Activated CD4-positive, CD25-positive, alpha-beta regulatory T cell treated with anti-CD3 and anti-CD28 coated beads, Interleukin-2, amount 50 U/mL, for 16 hours (primary cell): Measurements from ENCODE around the gene SV2C.
A peak's percentile ranks its signal among the peaks of the same experiment; 100 is the strongest.

Experiments
- DNase-seq: peaks from one replicate; pipeline ENCODE4 v3.0.0-alpha.2; 2020; ENCODE audit warnings: low read depth, low spot score

SV2C gene

GRCh38 chr5:76165711-76166374 is 82.7 kb downstream of the SV2C start:
- DNase-seq: no peak

- DNase-seq: no peak
Measured at GRCh38 chr5:76166886-76167576, 83.8 kb downstream of the SV2C start.

GRCh38 chr5:76169146-76169905 is 86.1 kb downstream of the SV2C start:
- no peak for DNase-seq

- DNase-seq: no peak
Measured at GRCh38 chr5:76174101-76174500, 90.9 kb downstream of the SV2C start.

GRCh38 chr5:76175051-76175666 is 92.0 kb downstream of the SV2C start:
- peak; percentile 14 for DNase-seq

GRCh38 chr5:76175821-76176403 is 92.7 kb downstream of the SV2C start:
- DNase-seq: no peak

- no peak for DNase-seq
Measured at GRCh38 chr5:76177978-76178377, 94.8 kb downstream of the SV2C start.

- no peak for DNase-seq
Measured at GRCh38 chr5:76178913-76179312, 95.7 kb downstream of the SV2C start.

GRCh38 chr5:76180814-76181805 is 97.9 kb downstream of the SV2C start:
- no peak for DNase-seq

- DNase-seq: no peak
Measured at GRCh38 chr5:76187386-76187785, 104.2 kb downstream of the SV2C start.

GRCh38 chr5:76190356-76190755 is 107.2 kb downstream of the SV2C start:
- no peak for DNase-seq

- no peak for DNase-seq
Measured at GRCh38 chr5:76192837-76193236, 109.7 kb downstream of the SV2C start.

GRCh38 chr5:76193635-76194034 is 110.5 kb downstream of the SV2C start:
- no peak for DNase-seq

GRCh38 chr5:76194340-76194739 is 111.2 kb downstream of the SV2C start:
- DNase-seq: no peak

- DNase-seq: no peak
Measured at GRCh38 chr5:76196457-76196856, 113.3 kb downstream of the SV2C start.

GRCh38 chr5:76196886-76197489 is 113.8 kb downstream of the SV2C start:
- no peak for DNase-seq

GRCh38 chr5:76197726-76198125 is 114.5 kb downstream of the SV2C start:
- DNase-seq: no peak

- DNase-seq: no peak
Measured at GRCh38 chr5:76199336-76200318, 116.4 kb downstream of the SV2C start.

GRCh38 chr5:76202182-76202581 is 119.0 kb downstream of the SV2C start:
- no peak for DNase-seq
